Trophoblast cell (in vitro differentiated cells and primary cell): Measurements from ENCODE around the gene ILK.
A peak's percentile ranks its signal among the peaks of the same experiment; 100 is the strongest.

Experiments
- DNase-seq, 2 donors: peaks; one replicate each; pipeline ENCODE4 v3.0.0-alpha.2; 2016
- H2AFZ ChIP-seq: 2 replicates; pipeline ENCODE4 v1.6.1; 2013; ENCODE audit warnings: low read length, moderate library complexity, mild to moderate bottlenecking; ENCODE audit not compliant: insufficient read depth, poor library complexity
- H2AK5ac ChIP-seq: 2 replicates; pipeline ENCODE4 v1.6.1; 2013; ENCODE audit warnings: mild to moderate bottlenecking, low read length
- H2BK120ac ChIP-seq: 2 replicates; pipeline ENCODE4 v1.6.1; 2013; ENCODE audit warnings: low read length, mild to moderate bottlenecking, moderate library complexity; ENCODE audit not compliant: insufficient read depth, poor library complexity
- H2BK12ac ChIP-seq: 2 replicates; pipeline ENCODE4 v1.6.1; 2013; ENCODE audit warnings: mild to moderate bottlenecking, low read length, moderate library complexity
- H2BK5ac ChIP-seq: 2 replicates; pipeline ENCODE4 v1.6.1; 2013; ENCODE audit warnings: low read length, low read depth, moderate library complexity, mild to moderate bottlenecking; ENCODE audit not compliant: poor library complexity
- H3K14ac ChIP-seq: 2 replicates; pipeline ENCODE4 v1.6.1; 2013; ENCODE audit warnings: mild to moderate bottlenecking, low read length
- H3K18ac ChIP-seq: 2 replicates; pipeline ENCODE4 v1.6.1; 2013; ENCODE audit warnings: mild to moderate bottlenecking, low read length
- H3K23ac ChIP-seq: 2 replicates; pipeline ENCODE4 v1.6.1; 2013; ENCODE audit warnings: low read length
- H3K27ac ChIP-seq: 2 replicates; pipeline ENCODE4 v1.5.1; 2013; ENCODE audit warnings: low read depth, mild to moderate bottlenecking, inconsistent platforms, low read length, moderate library complexity
- H3K27me3 ChIP-seq: 2 replicates; pipeline ENCODE4 v1.6.1; 2013; ENCODE audit warnings: inconsistent platforms, mild to moderate bottlenecking, low read length, moderate library complexity; ENCODE audit not compliant: insufficient read depth
- H3K36me3 ChIP-seq, 2 experiments: 1 replicate in 1 of 2; 2 replicates in 1 of 2; pipeline ENCODE4 v1.6.1; 2013; ENCODE audit warnings: low read length in 2 of 2, mild to moderate bottlenecking in 2 of 2, moderate library complexity in 1 of 2; ENCODE audit not compliant: insufficient read depth in 2 of 2, control insufficient read depth in 1 of 2
- H3K4ac ChIP-seq: 2 replicates; pipeline ENCODE4 v1.6.1; 2013; ENCODE audit warnings: low read depth, mild to moderate bottlenecking, low read length, moderate library complexity
- H3K4me1 ChIP-seq, 2 experiments: 1 replicate in 1 of 2; 2 replicates in 1 of 2; pipeline ENCODE4 v1.6.1; 2013; ENCODE audit warnings: low read length in 2 of 2, mild to moderate bottlenecking in 2 of 2, moderate library complexity in 1 of 2; ENCODE audit not compliant: insufficient read depth in 2 of 2, control insufficient read depth in 1 of 2
- H3K4me2 ChIP-seq: 2 replicates; pipeline ENCODE4 v1.6.1; 2013; ENCODE audit warnings: inconsistent platforms, mild to moderate bottlenecking, low read length, moderate library complexity
- H3K4me3 ChIP-seq: 2 replicates; pipeline ENCODE4 v1.5.1; 2013; ENCODE audit warnings: mild to moderate bottlenecking, low read depth, low read length, inconsistent platforms
- H3K79me1 ChIP-seq: one replicate; pipeline ENCODE4 v1.6.1; 2013; ENCODE audit warnings: low read length
- H3K79me2 ChIP-seq: 2 replicates; pipeline ENCODE4 v1.6.1; 2013; ENCODE audit warnings: low read length, mild to moderate bottlenecking; ENCODE audit not compliant: control insufficient read depth, insufficient read depth, poor library complexity
- H3K9ac ChIP-seq: 2 replicates; pipeline ENCODE4 v1.6.1; 2013; ENCODE audit warnings: mild to moderate bottlenecking, low read length
- H3K9me3 ChIP-seq: 2 replicates; pipeline ENCODE4 v1.6.1; 2013; ENCODE audit warnings: low read depth, mild to moderate bottlenecking, control low read depth, inconsistent platforms, low read length; ENCODE audit not compliant: insufficient read depth
- H4K12ac ChIP-seq: 2 replicates; pipeline ENCODE4 v1.6.1; 2013; ENCODE audit warnings: low read depth, mild to moderate bottlenecking, low read length, moderate library complexity
- H4K8ac ChIP-seq: 2 replicates; pipeline ENCODE4 v1.6.1; 2013; ENCODE audit warnings: low read depth, mild to moderate bottlenecking, low read length, moderate library complexity
- H4K91ac ChIP-seq: one replicate; pipeline ENCODE4 v1.6.1; 2013; ENCODE audit warnings: low read depth, mild to moderate bottlenecking, low read length, moderate library complexity
- WGBS: extraction: QIAGEN DNeasy Blood & Tissue Kit; methylation state at CpG from one replicate; pipeline ENCODE4 v1.1.7; 2013; ENCODE audit warnings: missing lambda C conversion rate; ENCODE audit not compliant: insufficient read length, insufficient coverage; ENCODE audit errors: extremely low coverage; 5-methylcytosine and 5-hydroxymethylcytosine counted together

ILK gene

DNA sequence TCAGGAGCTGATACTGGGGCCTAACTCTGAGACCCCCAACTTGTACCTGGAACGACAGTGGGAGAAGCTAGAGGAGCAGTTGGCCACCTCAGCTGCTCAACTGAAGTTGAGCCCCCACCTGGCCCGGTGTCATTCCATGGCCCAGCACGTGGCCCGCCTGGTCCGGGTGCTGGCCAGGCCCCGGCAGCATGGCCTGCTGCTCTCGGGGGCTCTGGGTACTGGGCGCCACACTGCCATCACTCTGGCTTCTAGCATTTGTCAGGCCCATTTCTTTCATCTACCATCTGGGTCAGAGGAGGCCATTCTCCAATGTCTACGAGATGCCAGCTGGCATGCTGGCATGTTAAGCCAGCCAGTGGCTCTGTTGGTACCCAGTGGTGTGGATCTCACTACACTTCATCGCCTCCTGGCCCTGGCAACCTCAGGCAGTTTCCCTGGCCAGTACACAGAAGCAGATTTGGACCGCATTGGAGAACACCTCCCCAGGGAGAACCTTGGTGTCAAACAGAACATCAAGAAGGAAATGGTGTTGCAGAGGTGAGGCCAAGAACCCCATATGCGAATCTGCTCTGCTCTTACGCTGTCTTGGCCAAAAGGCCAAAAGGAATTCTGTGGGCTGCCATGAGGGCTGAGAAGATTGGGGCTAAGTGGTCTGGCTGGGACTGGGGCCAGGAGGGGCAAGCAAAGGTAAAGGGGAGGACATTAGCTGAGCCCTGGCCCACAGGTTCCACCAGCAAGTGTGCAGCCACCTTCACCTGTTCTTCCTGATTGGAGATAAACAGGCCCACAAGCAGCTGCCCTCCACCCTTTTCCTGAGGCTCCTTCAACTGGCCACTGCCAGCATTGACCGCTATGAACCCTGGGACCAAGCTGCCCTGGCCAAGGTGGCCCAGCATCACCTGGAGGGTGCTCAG, 45.6 kb upstream of the ILK start:
- Histone ChIP-seq H3K27me3 (no peaks in the 10 kb centered on the region), H2BK12ac (no peak overlapping the region), H3K4ac (no peak overlapping the region), H2AFZ (no peak overlapping the region), H3K36me3 (no peaks in the 10 kb centered on the region), H4K8ac (no peak overlapping the region), H2AK5ac (no peak overlapping the region), H3K79me2 (no peaks in the 10 kb centered on the region), H3K4me2 (no peak overlapping the region), H4K12ac (no peak overlapping the region), H3K27ac (no peak overlapping the region), H2BK120ac (no peak overlapping the region), H3K4me3 (no peak overlapping the region), H2BK5ac (no peak overlapping the region), H4K91ac (no peak overlapping the region), H3K79me1 (no peaks in the 10 kb centered on the region), H3K9ac (no peak overlapping the region), H3K14ac (no peak overlapping the region), H3K4me1 (no peaks in the 10 kb centered on the region), H3K18ac (no peak overlapping the region), H3K23ac (no peak overlapping the region), H3K9me3 (no peaks in the 10 kb centered on the region)
- DNase-seq = no peak
- no CpG with 5 or more reads among the region's 14 CpGs for WGBS

DNA sequence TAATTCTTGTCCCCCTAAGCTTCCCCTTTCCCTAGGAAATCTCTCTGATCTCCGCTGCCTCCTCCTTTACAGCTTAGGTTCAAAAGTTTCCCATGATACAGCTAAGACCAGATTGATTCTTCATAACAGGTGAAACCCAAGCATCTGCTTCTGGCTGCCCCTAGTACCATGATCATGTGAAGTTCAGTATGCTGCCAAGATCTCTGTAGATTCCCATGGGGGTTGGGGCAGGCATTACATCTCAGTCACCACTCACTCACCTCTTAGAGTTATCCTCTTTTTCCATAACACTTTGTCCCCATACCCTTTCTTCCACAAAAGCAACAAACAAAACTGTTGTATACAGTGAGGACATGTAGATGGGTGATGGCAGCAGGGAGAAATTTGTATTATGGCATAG, 44.2 kb upstream of the ILK start:
- no peak overlapping the region for H3K4me3 ChIP-seq
- no peak overlapping the region for H3K9ac ChIP-seq
- H3K79me1 ChIP-seq = no peaks in the 10 kb centered on the region
- no peak overlapping the region for H4K8ac ChIP-seq
- H3K4me1 ChIP-seq = no peaks in the 10 kb centered on the region
- no peak overlapping the region for H3K4ac ChIP-seq
- H2BK5ac ChIP-seq = no peak overlapping the region
- no peaks in the 10 kb centered on the region for H3K79me2 ChIP-seq
- no peaks in the 10 kb centered on the region for H3K36me3 ChIP-seq
- no peak overlapping the region for H2AFZ ChIP-seq
- H3K18ac ChIP-seq = no peak overlapping the region
- H2BK12ac ChIP-seq = no peak overlapping the region
- no peak overlapping the region for H3K23ac ChIP-seq
- H4K12ac ChIP-seq = no peak overlapping the region
- H3K27ac ChIP-seq = no peak overlapping the region
- no peaks in the 10 kb centered on the region for H3K27me3 ChIP-seq
- H2BK120ac ChIP-seq = no peak overlapping the region
- WGBS = no CpG with 5 or more reads among the region's 1 CpG
- DNase-seq = no peak
- no peak overlapping the region for H4K91ac ChIP-seq
- H3K9me3 ChIP-seq = no peaks in the 10 kb centered on the region
- no peak overlapping the region for H3K4me2 ChIP-seq
- H2AK5ac ChIP-seq = no peak overlapping the region
- no peak overlapping the region for H3K14ac ChIP-seq

DNA sequence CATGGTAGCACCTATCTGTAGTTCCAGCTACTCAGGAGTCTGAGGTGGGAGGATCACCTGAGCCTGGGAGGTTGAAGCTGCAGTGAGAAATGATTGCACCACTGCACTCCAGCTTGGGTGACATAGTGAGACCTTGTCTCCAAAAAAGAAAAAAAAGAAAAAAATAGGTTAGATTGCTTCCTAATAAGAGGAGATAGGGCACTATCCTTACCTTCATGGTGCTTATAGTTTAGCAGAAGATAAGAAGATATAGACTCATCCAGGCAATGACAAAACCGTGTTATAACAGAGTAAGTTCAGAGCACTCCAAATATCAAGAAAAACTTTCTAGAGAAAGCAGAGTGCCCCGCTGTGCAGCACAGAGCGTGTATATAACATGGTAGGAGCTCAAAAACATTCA, 42.3 kb upstream of the ILK start:
- no CpG with 5 or more reads among the region's 3 CpGs for WGBS
- H3K27me3 ChIP-seq = no peaks in the 10 kb centered on the region
- H3K4me1 ChIP-seq = no peaks in the 10 kb centered on the region
- no peak overlapping the region for H3K14ac ChIP-seq
- H3K4me3 ChIP-seq = no peak overlapping the region
- no peak overlapping the region for H2BK5ac ChIP-seq
- H3K18ac ChIP-seq = no peak overlapping the region
- no peak overlapping the region for H4K91ac ChIP-seq
- H2BK120ac ChIP-seq = no peak overlapping the region
- H3K4ac ChIP-seq = no peak overlapping the region
- no peak overlapping the region for H2AFZ ChIP-seq
- no peak overlapping the region for H3K4me2 ChIP-seq
- H2BK12ac ChIP-seq = no peak overlapping the region
- H3K9ac ChIP-seq = no peak overlapping the region
- H4K12ac ChIP-seq = no peak overlapping the region
- no peaks in the 10 kb centered on the region for H3K79me2 ChIP-seq
- H3K23ac ChIP-seq = no peak overlapping the region
- no peaks in the 10 kb centered on the region for H3K79me1 ChIP-seq
- no peak overlapping the region for H3K27ac ChIP-seq
- no peaks in the 10 kb centered on the region for H3K9me3 ChIP-seq
- H2AK5ac ChIP-seq = no peak overlapping the region
- H3K36me3 ChIP-seq = no peaks in the 10 kb centered on the region
- no peak overlapping the region for H4K8ac ChIP-seq
- DNase-seq = no peak

DNA sequence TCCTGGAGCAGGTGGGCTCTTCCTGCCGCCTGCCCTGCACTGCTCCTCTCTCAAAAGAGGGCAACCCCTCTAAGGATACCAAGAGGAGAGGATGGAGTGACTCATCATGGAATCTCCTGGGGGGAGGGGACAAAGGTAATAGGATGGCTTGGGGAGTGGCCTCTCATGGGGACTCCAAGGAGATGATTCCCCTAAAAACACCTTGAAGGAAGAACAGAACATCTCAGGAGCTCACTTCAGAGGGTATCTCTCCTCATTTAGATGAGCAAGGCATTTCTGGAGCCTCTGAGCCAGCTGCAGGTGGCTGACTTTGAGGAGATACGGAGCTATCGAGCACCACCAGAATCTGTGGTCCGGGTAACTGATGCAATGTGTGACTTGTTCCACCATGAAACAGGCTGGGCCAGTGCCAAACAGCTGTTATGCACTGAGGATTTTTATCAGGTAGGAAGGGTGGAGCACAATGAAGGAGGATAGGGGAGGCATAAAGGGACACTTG, 40.4 kb upstream of the ILK start:
- Histone ChIP-seq H2BK12ac (no peak overlapping the region), H2AFZ (no peak overlapping the region), H4K12ac (no peak overlapping the region), H3K23ac (no peak overlapping the region), H3K4me2 (no peak overlapping the region), H3K4me1 (no peaks in the 10 kb centered on the region), H3K79me1 (no peaks in the 10 kb centered on the region), H4K8ac (no peak overlapping the region), H3K79me2 (no peaks in the 10 kb centered on the region), H3K27me3 (no peaks in the 10 kb centered on the region), H3K9ac (no peak overlapping the region), H3K4me3 (no peak overlapping the region), H3K9me3 (peaks cover 2% of the 10 kb centered on the region), H2BK5ac (no peak overlapping the region), H2AK5ac (no peak overlapping the region), H3K27ac (no peak overlapping the region), H4K91ac (no peak overlapping the region), H3K18ac (no peak overlapping the region), H3K4ac (no peak overlapping the region), H3K14ac (no peak overlapping the region), H2BK120ac (no peak overlapping the region), H3K36me3 (no peaks in the 10 kb centered on the region)
- peak in 1 of 2 donors; percentile 14 for DNase-seq
- no CpG with 5 or more reads among the region's 4 CpGs for WGBS
